Right lobe of liver (tissue), 6 donors: Measurements from ENCODE around the gene RER1. TPM values are rescaled to one million over a fixed set of nuclear protein-coding genes. Genes with fewer than 3 reads are reported as not detected.

Experiments used
- ATAC-seq, 4 donors: fragments of 200-7000 bp; cut with Tn5 transposase; one replicate each; pipeline ENCODE4 v1.9.1; 2020; ENCODE audit warnings: mild to moderate bottlenecking in 4 of 4, moderate library complexity in 4 of 4
- DNase-seq, 3 donors: peaks; one replicate each; pipeline ENCODE4 v3.0.0-alpha.2; 2020
- H3K27ac ChIP-seq, 3 donors: fragments of 200-600 bp; one replicate each; pipeline ENCODE4 v1.8.0; 2022
- H3K27me3 ChIP-seq, 2 donors: fragments of 200-600 bp; one replicate each; pipeline ENCODE4 v1.8.0; 2022
- H3K36me3 ChIP-seq, 4 donors: fragments of 200-600 bp; sonication (generic) in 1 of 4; one replicate each; pipeline versions ENCODE4 v1.5.1 to v1.8.0; 2017 to 2022; ENCODE audit warnings: control low read depth in 1 of 4
- H3K4me1 ChIP-seq, 4 donors: fragments of 200-600 bp; sonication (generic) in 1 of 4; one replicate each; pipeline versions ENCODE4 v1.5.1 to v1.8.0; 2017 to 2022; ENCODE audit warnings: control low read depth in 1 of 4
- H3K4me3 ChIP-seq, 3 donors: fragments of 200-600 bp; one replicate each; pipeline ENCODE4 v1.8.0; 2022
- H3K9me3 ChIP-seq, 4 donors: fragments of 200-600 bp; sonication (generic) in 1 of 4; one replicate each; pipeline versions ENCODE4 v1.5.1 to v1.8.0; 2017 to 2022; ENCODE audit warnings: control low read depth in 1 of 4
- POLR2A ChIP-seq: fragments of 450-650 bp; IDR thresholded peaks from one replicate; pipeline ENCODE4 v1.6.1; 2017; ENCODE audit warnings: antibody characterized with exemption, mild to moderate bottlenecking
- WGBS: methylation state at CpG from one replicate; pipeline ENCODE4 v1.1.6; 2018; ENCODE audit warnings: low coverage, low lambda C conversion rate; ENCODE audit not compliant: insufficient coverage; ENCODE audit errors: missing lambda C conversion rate; 5-methylcytosine and 5-hydroxymethylcytosine counted together
- intact Hi-C, 2 donors: fragments of 100-400 bp; cut with DNase I; formaldehyde crosslinking; loops; one replicate each; pipeline versions ENCODE4 v1.11.2 to v1.14.1; 2022
- total RNA-seq, 6 experiments: library from RNA; depleted of rRNA in 2 of 6; stranded (reverse); fragments of >200 nt in 2 of 6; fragmentation: NEBNext Ultra II Directional in 3 of 6; extraction: Animal tissue kit (Norgen Biotek cat#: 25700) in 3 of 6; gene quantifications; one replicate each; pipeline versions ENCODE4 v1.1.0 to v1.2.4, GENCODE V29; 2016 to 2023
- TF ChIP-seq, protein P1 (sequence below), 4 donors: fragments of 200-600 bp in 3 of 4; fragments of 450-650 bp in 1 of 4; IDR thresholded peaks; one replicate each; pipeline versions ENCODE4 v1.5.1 to v1.8.0; 2016 to 2022; ENCODE audit warnings: antibody characterized with exemption in 4 of 4, mild to moderate bottlenecking in 2 of 4
- donor health status: DM: no; HTN: yes; CAD: no.
- donor health status: DM: no; HTN: no; CAD: no.
- donor health status: DM: no; HTN: no; CAD: no.
- donor health status: DM: no; HTN: yes; CAD: no.
- donor health status: DM: no; HTN: yes; CAD: no.

Gene RER1
- total RNA-seq, 6 experiments from 2014 or later = 76.5 to 166 (median 122) TPM

DNA sequence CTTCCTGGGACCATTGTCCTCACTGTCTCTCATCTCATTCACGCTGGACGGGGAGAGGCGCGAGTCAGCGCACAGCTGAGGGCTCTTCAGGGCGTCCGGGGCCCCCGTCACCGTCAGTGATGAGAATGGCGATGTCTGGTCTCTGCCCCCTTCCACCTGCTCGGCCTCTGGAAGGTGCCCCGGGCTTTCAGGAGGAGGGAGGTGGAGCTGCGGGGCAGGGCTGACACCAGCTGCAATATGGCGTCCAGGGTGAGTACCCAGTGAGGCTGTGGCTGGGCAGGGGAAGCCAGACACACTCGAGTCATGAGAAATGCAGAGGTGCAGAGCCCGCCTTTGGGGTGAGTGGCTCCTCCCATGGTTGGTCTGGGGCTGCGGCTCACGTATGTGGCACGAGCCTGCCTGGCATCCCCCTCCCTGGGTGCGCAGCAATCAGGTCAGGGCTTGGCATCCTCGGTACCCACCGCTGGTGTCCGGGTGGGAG is 15.3 kb upstream of the RER1 start:
- WGBS = no CpG with 5 or more reads among the region's 23 CpGs
- Histone ChIP-seq H3K4me1 (no peaks in the 10 kb centered on the region), H3K9me3 (no peaks in the 10 kb centered on the region), H3K27me3 (no peaks in the 10 kb centered on the region), H3K4me3 (no peak overlapping the region), H3K27ac (no peak overlapping the region), H3K36me3 (no peaks in the 10 kb centered on the region)
- DNase-seq (peak in 1 of 3 donors; percentile 47), ATAC-seq (no peak)
- no peak for TF ChIP-seq POLR2A
- TF ChIP-seq, protein P1, sequence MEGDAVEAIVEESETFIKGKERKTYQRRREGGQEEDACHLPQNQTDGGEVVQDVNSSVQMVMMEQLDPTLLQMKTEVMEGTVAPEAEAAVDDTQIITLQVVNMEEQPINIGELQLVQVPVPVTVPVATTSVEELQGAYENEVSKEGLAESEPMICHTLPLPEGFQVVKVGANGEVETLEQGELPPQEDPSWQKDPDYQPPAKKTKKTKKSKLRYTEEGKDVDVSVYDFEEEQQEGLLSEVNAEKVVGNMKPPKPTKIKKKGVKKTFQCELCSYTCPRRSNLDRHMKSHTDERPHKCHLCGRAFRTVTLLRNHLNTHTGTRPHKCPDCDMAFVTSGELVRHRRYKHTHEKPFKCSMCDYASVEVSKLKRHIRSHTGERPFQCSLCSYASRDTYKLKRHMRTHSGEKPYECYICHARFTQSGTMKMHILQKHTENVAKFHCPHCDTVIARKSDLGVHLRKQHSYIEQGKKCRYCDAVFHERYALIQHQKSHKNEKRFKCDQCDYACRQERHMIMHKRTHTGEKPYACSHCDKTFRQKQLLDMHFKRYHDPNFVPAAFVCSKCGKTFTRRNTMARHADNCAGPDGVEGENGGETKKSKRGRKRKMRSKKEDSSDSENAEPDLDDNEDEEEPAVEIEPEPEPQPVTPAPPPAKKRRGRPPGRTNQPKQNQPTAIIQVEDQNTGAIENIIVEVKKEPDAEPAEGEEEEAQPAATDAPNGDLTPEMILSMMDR (IDR thresholded peaks at IDR 0.05) = no peak
- intact Hi-C loops = no loop called here

DNA sequence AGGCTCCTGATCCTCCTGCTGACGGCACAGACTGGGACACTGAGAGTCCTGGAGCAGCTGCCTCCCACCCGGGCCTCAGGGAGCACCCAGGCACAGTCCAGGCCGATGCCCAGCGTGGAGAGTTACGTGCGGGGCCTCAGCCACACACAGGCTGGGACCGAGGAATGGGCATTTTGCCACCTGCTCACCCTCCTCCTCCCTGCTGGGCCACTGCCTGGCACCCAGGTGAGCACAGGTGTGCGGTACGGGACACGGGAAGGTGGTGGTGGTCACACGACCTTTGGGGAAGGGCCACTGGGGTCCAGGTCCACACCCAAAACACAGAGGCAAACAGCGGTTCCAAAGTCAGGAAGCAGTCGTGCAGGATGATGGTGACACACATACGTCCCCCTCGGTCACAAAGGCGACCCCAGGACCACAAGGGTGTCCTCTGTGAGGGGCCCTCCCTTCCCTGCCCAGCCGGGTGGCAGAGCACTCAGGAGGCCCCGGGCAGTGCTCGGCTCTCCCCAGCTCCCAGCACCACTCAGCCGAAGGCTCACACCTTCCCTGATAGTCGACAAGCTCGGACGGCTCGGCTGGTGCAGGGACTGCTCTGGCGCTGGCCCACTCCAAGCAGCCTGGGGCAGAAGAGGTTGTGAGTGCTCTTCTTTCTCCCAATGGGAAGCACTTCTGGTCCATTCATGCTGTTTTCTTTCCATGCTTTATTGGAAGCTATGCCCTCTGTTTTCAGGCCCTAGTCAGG is 14.5 kb upstream of the RER1 start:
- H3K27me3 ChIP-seq = no peaks in the 10 kb centered on the region
- intact Hi-C loops = no loop called here
- 80% methylated on average over 1 of the region's 25 CpGs for WGBS
- H3K36me3 ChIP-seq = no peaks in the 10 kb centered on the region
- no peak for ATAC-seq
- H3K9me3 ChIP-seq = no peaks in the 10 kb centered on the region
- peak in 1 of 3 donors; percentile 49 for DNase-seq
- no peaks in the 10 kb centered on the region for H3K4me1 ChIP-seq
- TF ChIP-seq, protein P1 (IDR thresholded peaks at IDR 0.05) = no peak
- TF ChIP-seq POLR2A = no peak
- H3K27ac ChIP-seq = no peak overlapping the region
- no peak overlapping the region for H3K4me3 ChIP-seq

DNA sequence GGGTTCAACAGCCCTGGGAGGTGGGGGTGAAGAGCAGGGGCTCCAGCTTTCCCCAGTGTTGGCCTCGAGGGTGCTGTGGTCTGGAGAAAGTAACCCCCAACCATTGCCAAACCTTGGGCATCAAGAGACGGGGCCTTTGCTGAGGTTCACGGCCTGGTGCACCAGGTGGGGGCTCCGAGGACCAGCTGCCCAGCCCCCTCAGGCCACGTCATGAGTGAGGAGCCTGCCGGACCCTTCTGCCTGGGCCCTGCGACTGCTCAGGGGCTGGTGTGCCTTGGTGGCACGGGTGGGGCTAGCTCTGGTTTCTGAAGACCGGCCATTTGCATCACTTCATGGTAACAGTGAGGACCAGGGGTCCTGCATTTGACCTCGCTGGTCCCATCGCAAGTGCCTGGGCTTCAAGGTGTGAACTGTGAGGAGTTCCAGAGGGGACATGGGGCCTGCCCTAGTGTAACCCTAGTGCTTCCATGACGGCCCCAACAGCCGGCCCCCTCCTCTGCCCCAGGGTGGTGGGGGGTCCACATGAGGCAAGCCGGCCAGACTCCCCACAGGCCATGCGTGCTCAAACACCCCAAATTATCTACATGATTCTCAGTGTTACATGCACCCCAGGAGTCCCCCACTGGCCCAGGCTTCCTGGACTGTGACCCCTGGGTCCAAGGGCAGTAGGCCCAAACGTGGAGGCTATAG is 13.7 kb upstream of the RER1 start:
- H3K36me3 ChIP-seq = no peaks in the 10 kb centered on the region
- peak in 1 of 3 donors; percentile 35 for DNase-seq
- no peak for ATAC-seq
- H3K4me3 ChIP-seq = no peak overlapping the region
- intact Hi-C loops = no loop called here
- no peaks in the 10 kb centered on the region for H3K9me3 ChIP-seq
- TF ChIP-seq, protein P1 (IDR thresholded peaks at IDR 0.05) = no peak
- no peak for TF ChIP-seq POLR2A
- H3K27ac ChIP-seq = no peak overlapping the region
- WGBS = 73% methylated on average over 3 of the region's 16 CpGs
- no peaks in the 10 kb centered on the region for H3K27me3 ChIP-seq
- H3K4me1 ChIP-seq = no peaks in the 10 kb centered on the region

GRCh38 chr1:2378441-2378851 is 13.2 kb upstream of the RER1 start:
- DNase-seq (peak in 1 of 3 donors; percentile 35), ATAC-seq (no peak)
- Histone ChIP-seq H3K9me3 (no peaks in the 10 kb centered on the region), H3K36me3 (no peaks in the 10 kb centered on the region), H3K4me1 (no peaks in the 10 kb centered on the region), H3K27me3 (no peaks in the 10 kb centered on the region), H3K27ac (no peak overlapping the region), H3K4me3 (no peak overlapping the region)
- intact Hi-C loops = no loop called here
- TF ChIP-seq, protein P1 (IDR thresholded peaks at IDR 0.05) = no peak
- no peak for TF ChIP-seq POLR2A
- 94% methylated on average over 3 of the region's 24 CpGs for WGBS
